ENCODE data around the gene ST3GAL4. TPM values are rescaled to one million over a fixed set of nuclear protein-coding genes. Genes with fewer than 3 reads are reported as not detected.

Gene ST3GAL4
- total RNA-seq, 1 experiment from 2014 or later, result 13.6 TPM

DNA sequence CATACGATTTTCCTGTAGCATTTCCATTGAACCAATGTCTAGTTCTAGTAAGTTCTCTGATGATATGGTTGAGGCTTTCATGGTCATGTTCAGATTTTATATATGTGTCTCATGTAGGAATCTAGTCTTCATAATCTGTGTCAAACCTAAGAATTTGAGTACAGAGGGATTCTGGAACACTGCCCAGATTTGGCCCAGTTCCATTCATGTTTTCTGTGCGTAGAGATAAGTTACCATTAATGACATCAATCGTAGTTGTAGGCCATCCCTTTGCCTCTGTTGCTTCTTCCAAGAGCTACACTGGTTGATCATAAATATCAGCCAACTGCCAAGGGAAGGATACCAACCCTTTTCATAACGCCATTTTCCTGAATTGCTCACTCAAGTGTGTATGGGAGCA lies 23.3 kb downstream of the ST3GAL4 start:
- H4K91ac ChIP-seq (ENCODE audit: insufficient read length, low read depth, low read length), result no peak overlapping the region
- no peak overlapping the region for H3K4me3 Mint-ChIP-seq
- no peaks in the 10 kb centered on the region for H3K9me3 ChIP-seq (ENCODE audit: control insufficient read depth, low read depth, low read length)
- no peaks in the 10 kb centered on the region for H3K9me3 Mint-ChIP-seq
- no peak overlapping the region for H3K14ac ChIP-seq (ENCODE audit: insufficient read depth, low read length)
- H3K79me2 ChIP-seq (ENCODE audit: insufficient read depth, low read length), result peaks cover 2% of the 10 kb centered on the region; the same call in 1 of the 2 replicates
- no peak overlapping the region for H2BK5ac ChIP-seq (ENCODE audit: insufficient read length, low read length)
- H3K9ac ChIP-seq (ENCODE audit: extremely low read depth, insufficient read length, low read length), result no peak overlapping the region
- H3K27ac ChIP-seq (ENCODE audit: insufficient read length, low read depth, low read length), result no peak overlapping the region
- no peak overlapping the region for H3T11ph ChIP-seq (ENCODE audit: low read length)
- no peak overlapping the region for H2BK120ac ChIP-seq (ENCODE audit: low read depth, low read length, poor library complexity, severe bottlenecking)
- no peak overlapping the region for H3K23ac ChIP-seq (ENCODE audit: insufficient read length, low read depth, low read length)
- H3K18ac ChIP-seq (ENCODE audit: insufficient read length, low read depth, low read length), result no peak overlapping the region
- H3K4me2 ChIP-seq (ENCODE audit: insufficient read depth, insufficient read length, low read length), result no peak overlapping the region
- H3K79me1 ChIP-seq (ENCODE audit: insufficient read depth, low read depth, low read length, poor library complexity, severe bottlenecking), result peaks cover 3% of the 10 kb centered on the region
- H3K4me1 Mint-ChIP-seq, result peaks cover 2 to 3% of the 10 kb centered on the region in 2 experiments; a peak in 3 of 4 replicates
- H3K4me1 ChIP-seq (ENCODE audit: insufficient read depth, low read length), result no peaks in the 10 kb centered on the region
- no peak for TF ChIP-seq CTCF (conservative IDR thresholded peaks at IDR 0.05)
- H3K27me3 ChIP-seq (ENCODE audit: insufficient read depth, low read length), result no peaks in the 10 kb centered on the region
- H2BK20ac ChIP-seq (ENCODE audit: low read depth, low read length, poor library complexity, severe bottlenecking), result no peak overlapping the region
- H2BK15ac ChIP-seq (ENCODE audit: low read depth, low read length), result no peak overlapping the region
- H3K4ac ChIP-seq (ENCODE audit: low read depth, low read length), result no peak overlapping the region
- WGBS (ENCODE audit: extremely low coverage, insufficient read length, low lambda C conversion rate), result no CpG with 5 or more reads among the region's 4 CpGs
- no peaks in the 10 kb centered on the region; a peak in 1 of 7 replicates for H3K36me3 Mint-ChIP-seq (ENCODE audit: insufficient read depth in 1 of 3, low read depth in 3 of 3)
- H3K56ac ChIP-seq (ENCODE audit: insufficient read length, low read depth, low read length), result no peak overlapping the region
- H3K27me3 Mint-ChIP-seq (ENCODE audit: low read depth), result no peaks in the 10 kb centered on the region
- DNase-seq, result no peak
- H4K20me1 ChIP-seq (ENCODE audit: control insufficient read depth, insufficient read depth, insufficient read length), result peaks cover 3% of the 10 kb centered on the region
- H4K8ac ChIP-seq (replicated peaks; ENCODE audit: insufficient read length, low read depth, low read length), result no peak overlapping the region
- H2AK5ac ChIP-seq (ENCODE audit: insufficient read length, low read length), result peak overlapping the region; percentile 80
- no peak overlapping the region for H4K5ac ChIP-seq (ENCODE audit: insufficient read length, low read depth, low read length)
- no peak overlapping the region for H2BK12ac ChIP-seq (ENCODE audit: insufficient read length, low read depth, low read length)
- H3K23me2 ChIP-seq (ENCODE audit: insufficient read length, low read depth, low read length, poor library complexity, severe bottlenecking), result no peaks in the 10 kb centered on the region
- H2AFZ ChIP-seq (ENCODE audit: low read length), result no peak overlapping the region
- H3K27ac Mint-ChIP-seq, result no peak overlapping the region

Measured in H9 (cell line).